ENCODE measurements around the gene POU6F2.

GRCh38 chr7:39154815-39155214 lies 177.1 kb downstream of the POU6F2 start:
- TF ChIP-seq, protein P1, sequence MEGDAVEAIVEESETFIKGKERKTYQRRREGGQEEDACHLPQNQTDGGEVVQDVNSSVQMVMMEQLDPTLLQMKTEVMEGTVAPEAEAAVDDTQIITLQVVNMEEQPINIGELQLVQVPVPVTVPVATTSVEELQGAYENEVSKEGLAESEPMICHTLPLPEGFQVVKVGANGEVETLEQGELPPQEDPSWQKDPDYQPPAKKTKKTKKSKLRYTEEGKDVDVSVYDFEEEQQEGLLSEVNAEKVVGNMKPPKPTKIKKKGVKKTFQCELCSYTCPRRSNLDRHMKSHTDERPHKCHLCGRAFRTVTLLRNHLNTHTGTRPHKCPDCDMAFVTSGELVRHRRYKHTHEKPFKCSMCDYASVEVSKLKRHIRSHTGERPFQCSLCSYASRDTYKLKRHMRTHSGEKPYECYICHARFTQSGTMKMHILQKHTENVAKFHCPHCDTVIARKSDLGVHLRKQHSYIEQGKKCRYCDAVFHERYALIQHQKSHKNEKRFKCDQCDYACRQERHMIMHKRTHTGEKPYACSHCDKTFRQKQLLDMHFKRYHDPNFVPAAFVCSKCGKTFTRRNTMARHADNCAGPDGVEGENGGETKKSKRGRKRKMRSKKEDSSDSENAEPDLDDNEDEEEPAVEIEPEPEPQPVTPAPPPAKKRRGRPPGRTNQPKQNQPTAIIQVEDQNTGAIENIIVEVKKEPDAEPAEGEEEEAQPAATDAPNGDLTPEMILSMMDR (IDR thresholded peaks at IDR 0.05; ENCODE audit: low read length): no peak
- TF ChIP-seq EZH2 (optimal IDR thresholded peaks at IDR 0.05; ENCODE audit: low read depth, low read length): no peak
